Measurements from ENCODE around the gene REX1BD. TPM values are rescaled to one million over a fixed set of nuclear protein-coding genes. Genes with fewer than 3 reads are reported as not detected.

The REX1BD gene
- total and polyA plus RNA-seq, 2 donors (not counting 3 experiments of a cell fraction or from before 2014, with no cell fraction given), result 64.4 to 90.9 TPM

DNA sequence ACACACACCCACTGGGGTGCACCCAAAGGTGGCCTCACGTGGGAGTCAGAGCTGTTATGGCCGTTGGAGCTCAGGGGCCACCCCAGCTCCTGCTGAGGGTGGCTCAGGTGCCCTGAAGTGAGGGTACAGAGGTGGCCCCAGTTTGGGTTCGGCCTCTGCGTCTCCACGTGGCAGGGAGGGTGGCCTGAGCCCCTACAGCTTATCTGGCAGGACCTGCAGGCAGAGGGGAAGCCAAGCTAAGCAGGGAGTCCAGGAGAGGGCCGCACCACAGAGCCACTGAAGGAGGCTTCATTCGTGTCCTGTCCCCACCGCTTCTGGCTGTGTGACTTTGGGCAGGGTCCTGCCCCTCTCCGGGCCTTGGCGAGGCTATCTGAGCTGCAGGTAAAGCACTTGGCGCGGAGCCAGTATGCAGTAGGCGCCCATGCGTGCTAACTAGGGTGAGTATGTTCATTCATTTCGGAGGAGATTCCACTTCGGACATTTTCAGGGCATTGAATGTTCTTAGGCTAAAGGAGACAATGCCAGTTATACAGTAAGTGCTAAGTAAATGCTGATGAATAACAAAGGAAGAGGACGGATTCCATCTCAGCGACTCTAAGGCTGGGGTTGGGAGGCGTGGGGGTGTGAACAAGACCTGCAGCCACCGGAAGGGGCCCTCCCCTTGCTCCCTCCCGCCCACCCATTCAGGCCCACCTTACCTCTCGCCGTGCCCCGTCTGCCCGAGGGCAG is 4.9 kb downstream of the REX1BD start:
- Histone ChIP-seq H4K20me1 (replicated peaks; ENCODE audit: control insufficient read depth, extremely low read depth, insufficient read depth, low read length) (no peaks in the 10 kb centered on the region), H3K27ac (ENCODE audit: insufficient read depth, low read depth, low read length) (no peak overlapping the region), H3K9ac (replicated peaks; ENCODE audit: extremely low read depth, insufficient read depth, low read length) (no peak overlapping the region), H3K79me2 (ENCODE audit: control insufficient read depth, insufficient read depth, low read length) (no peaks in the 10 kb centered on the region), H2AFZ (ENCODE audit: low read depth, low read length) (no peak overlapping the region), H3K27me3 (ENCODE audit: control insufficient read depth in 2 of 2, insufficient read depth in 2 of 2, low read length in 2 of 2) (no peaks in the 10 kb centered on the region), H3K4me1 (ENCODE audit: control insufficient read depth, extremely low read depth, insufficient read depth, low read length) (peaks cover 14% of the 10 kb centered on the region), H3K4me3 (replicated peaks in 1 of 3; ENCODE audit: insufficient read depth in 1 of 3, low read depth in 1 of 3, low read length in 3 of 3) (no peak overlapping the region), H3K4me2 (ENCODE audit: insufficient read depth, low read length) (no peak overlapping the region), H3K36me3 (ENCODE audit: control insufficient read depth in 2 of 2, extremely low read depth in 1 of 2, insufficient read depth in 2 of 2, low read length in 2 of 2) (peaks cover 0 to 2% of the 10 kb centered on the region in 2 experiments), H3K9me3 (replicated peaks; ENCODE audit: control insufficient read depth, insufficient read depth, low read length) (no peaks in the 10 kb centered on the region), H3K9me1 (replicated peaks; ENCODE audit: control insufficient read depth, extremely low read depth, insufficient read depth, low read length) (no peaks in the 10 kb centered on the region)
- DNase-seq (ENCODE audit: low read depth, low spot score) (no peak), FAIRE-seq (no peak)
- POLR2A ChIA-PET, result interaction anchor here (0.9 kb wide), 1 partner anchor 73 kb away, joined by 5 read pairs; no protein-coding TSS in a partner anchor
- BruUV-seq (replicated peaks), result no TSS peak
- TF ChIP-seq POLR2A (IDR thresholded peaks at IDR 0.05; ENCODE audit: low read depth, low read length) (no peak), GATA2 (IDR thresholded peaks at IDR 0.05; ENCODE audit: insufficient read depth, insufficient read length, low read depth, low read length) (no peak), MYC (IDR thresholded peaks at IDR 0.05; ENCODE audit: low read depth, low read length) (no peak), JUN (IDR thresholded peaks at IDR 0.05; ENCODE audit: borderline replicate concordance, insufficient read depth, insufficient read length, low read depth) (no peak), EZH2 (IDR thresholded peaks at IDR 0.05; ENCODE audit: borderline replicate concordance, low read depth, low read length, severe bottlenecking) (no peak), POLR2AphosphoS5 (IDR thresholded peaks at IDR 0.05; ENCODE audit: insufficient read depth, low read depth, low read length) (no peak), FOS (IDR thresholded peaks at IDR 0.05; ENCODE audit: borderline replicate concordance, insufficient read depth, low read length) (no peak)
- TF ChIP-seq, protein P1, sequence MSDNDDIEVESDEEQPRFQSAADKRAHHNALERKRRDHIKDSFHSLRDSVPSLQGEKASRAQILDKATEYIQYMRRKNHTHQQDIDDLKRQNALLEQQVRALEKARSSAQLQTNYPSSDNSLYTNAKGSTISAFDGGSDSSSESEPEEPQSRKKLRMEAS (IDR thresholded peaks at IDR 0.05; ENCODE audit: insufficient read depth, insufficient read length), result no peak
- TF ChIP-seq, protein P2, sequence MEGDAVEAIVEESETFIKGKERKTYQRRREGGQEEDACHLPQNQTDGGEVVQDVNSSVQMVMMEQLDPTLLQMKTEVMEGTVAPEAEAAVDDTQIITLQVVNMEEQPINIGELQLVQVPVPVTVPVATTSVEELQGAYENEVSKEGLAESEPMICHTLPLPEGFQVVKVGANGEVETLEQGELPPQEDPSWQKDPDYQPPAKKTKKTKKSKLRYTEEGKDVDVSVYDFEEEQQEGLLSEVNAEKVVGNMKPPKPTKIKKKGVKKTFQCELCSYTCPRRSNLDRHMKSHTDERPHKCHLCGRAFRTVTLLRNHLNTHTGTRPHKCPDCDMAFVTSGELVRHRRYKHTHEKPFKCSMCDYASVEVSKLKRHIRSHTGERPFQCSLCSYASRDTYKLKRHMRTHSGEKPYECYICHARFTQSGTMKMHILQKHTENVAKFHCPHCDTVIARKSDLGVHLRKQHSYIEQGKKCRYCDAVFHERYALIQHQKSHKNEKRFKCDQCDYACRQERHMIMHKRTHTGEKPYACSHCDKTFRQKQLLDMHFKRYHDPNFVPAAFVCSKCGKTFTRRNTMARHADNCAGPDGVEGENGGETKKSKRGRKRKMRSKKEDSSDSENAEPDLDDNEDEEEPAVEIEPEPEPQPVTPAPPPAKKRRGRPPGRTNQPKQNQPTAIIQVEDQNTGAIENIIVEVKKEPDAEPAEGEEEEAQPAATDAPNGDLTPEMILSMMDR (IDR thresholded peaks at IDR 0.05; ENCODE audit: extremely low read depth in 1 of 2, insufficient read depth in 1 of 2, low read depth in 1 of 2, low read length in 2 of 2), result no peak
- CTCF ChIA-PET, result interaction anchor here (0.6 to 4.4 kb wide), 43 partner anchors 10 to 393 kb away, joined by 3 to 65 read pairs (median 4); partner anchors contain the start of genes COMP, DDX49, UBA52 and UPF1
- intact Hi-C loops (cut with micrococcal nuclease) (loop anchor here (1.0 kb wide), 4 partner anchors 82 to 326 kb away; partner anchors contain the start of genes COPE and DDX49), dilution Hi-C loops (cut with MboI; ENCODE audit: extremely low pct_ligation_motif_present, low sequenced_read_pairs) (no loop called here)
